Stimulated activated CD4-positive, alpha-beta T cell treated with anti-CD3 and anti-CD28 coated beads, Interleukin-2, amount 100 ng/mL, for 24 hours (primary cell): ENCODE results near the gene OSBPL9.
"Not testable (repeated sequence)": the region's sequence is repeated elsewhere in the genome, so short reads cannot be mapped to it uniquely, and the experiment has no call there.

Experiments
- DNase-seq, 2 donors: peaks; one replicate each; pipeline ENCODE4 v3.0.0-alpha.2; 2020

The OSBPL9 gene

GRCh38 chr1:51610104-51610503 lies 6.8 kb upstream of the OSBPL9 start:
- not testable (repeated sequence) for DNase-seq

GRCh38 chr1:51610637-51611036 lies 6.3 kb upstream of the OSBPL9 start:
- DNase-seq = no peak

- DNase-seq = no peak
These were observed 4.4 kb upstream of the OSBPL9 start for GRCh38 chr1:51612447-51612961.

- DNase-seq = no peak
These were observed 1.1 kb upstream of the OSBPL9 start for GRCh38 chr1:51615780-51616291.

- DNase-seq = no peak
These were observed 402 bp upstream of the OSBPL9 start for GRCh38 chr1:51616490-51616889.

GRCh38 chr1:51618715-51619114 lies 1.8 kb downstream of the OSBPL9 start:
- DNase-seq = no peak

GRCh38 chr1:51620470-51620869 lies 3.6 kb downstream of the OSBPL9 start:
- DNase-seq = no peak

GRCh38 chr1:51621161-51621560 lies 4.3 kb downstream of the OSBPL9 start:
- DNase-seq = no peak

- DNase-seq = no peak
These were observed 5.1 kb downstream of the OSBPL9 start for GRCh38 chr1:51621841-51622454.

- DNase-seq = no peak
These were observed 5.6 kb downstream of the OSBPL9 start for GRCh38 chr1:51622455-51622913.

- no peak for DNase-seq
These were observed 6.1 kb downstream of the OSBPL9 start for GRCh38 chr1:51623025-51623424.

- no peak for DNase-seq
These were observed 6.6 kb downstream of the OSBPL9 start for GRCh38 chr1:51623450-51623849.

- no peak for DNase-seq
These were observed 8.0 kb downstream of the OSBPL9 start for GRCh38 chr1:51624855-51625254.

- no peak for DNase-seq
These were observed 10.8 kb downstream of the OSBPL9 start for GRCh38 chr1:51627672-51628071.

- DNase-seq = no peak
These were observed 12.1 kb downstream of the OSBPL9 start for GRCh38 chr1:51628715-51629590.

- no peak for DNase-seq
These were observed 13.0 kb downstream of the OSBPL9 start for GRCh38 chr1:51629918-51630317.

GRCh38 chr1:51630393-51630792 lies 13.5 kb downstream of the OSBPL9 start:
- DNase-seq = no peak

- DNase-seq = no peak
These were observed 14.0 kb downstream of the OSBPL9 start for GRCh38 chr1:51630922-51631321.

GRCh38 chr1:51631747-51632146 lies 14.9 kb downstream of the OSBPL9 start:
- DNase-seq = no peak

- no peak for DNase-seq
These were observed 17.7 kb downstream of the OSBPL9 start for GRCh38 chr1:51634618-51635017.

- DNase-seq = no peak
These were observed 18.7 kb downstream of the OSBPL9 start for GRCh38 chr1:51635615-51636014.

- no peak for DNase-seq
These were observed 19.3 kb downstream of the OSBPL9 start for GRCh38 chr1:51636191-51636590.

- DNase-seq = no peak
These were observed 20.1 kb downstream of the OSBPL9 start for GRCh38 chr1:51636764-51637522.
